ENCODE measurements around the gene DBN1.
A peak's percentile ranks its signal among the peaks of the same experiment; 100 is the strongest.

The DBN1 gene

GRCh38 chr5:177472460-177473442 is 683 bp downstream of the DBN1 start:
- DNase-seq: peak; percentile 76

- no peak for DNase-seq
These were observed 1.7 kb downstream of the DBN1 start for GRCh38 chr5:177471610-177472356.

- no peak for DNase-seq
These were observed 2.5 kb downstream of the DBN1 start for GRCh38 chr5:177470759-177471536.

- no peak for DNase-seq
These were observed 3.5 kb downstream of the DBN1 start for GRCh38 chr5:177469750-177470525.

- DNase-seq: no peak
These were observed 4.5 kb downstream of the DBN1 start for GRCh38 chr5:177468685-177469628.

- DNase-seq: no peak
These were observed 5.1 kb downstream of the DBN1 start for GRCh38 chr5:177468329-177468684.

GRCh38 chr5:177467436-177467835 is 6.0 kb downstream of the DBN1 start:
- DNase-seq: no peak

- no peak for DNase-seq
These were observed 6.6 kb downstream of the DBN1 start for GRCh38 chr5:177466861-177467260.

- DNase-seq: no peak
These were observed 8.4 kb downstream of the DBN1 start for GRCh38 chr5:177465044-177465443.

- no peak for DNase-seq
These were observed 11.3 kb downstream of the DBN1 start for GRCh38 chr5:177462021-177462670.

GRCh38 chr5:177459819-177460628 is 13.4 kb downstream of the DBN1 start:
- DNase-seq: no peak

- DNase-seq: no peak
These were observed 14.1 kb downstream of the DBN1 start for GRCh38 chr5:177459357-177459756.

GRCh38 chr5:177458912-177459350 is 14.5 kb downstream of the DBN1 start:
- DNase-seq: no peak

GRCh38 chr5:177457852-177458681 is 15.4 kb downstream of the DBN1 start:
- DNase-seq: no peak

GRCh38 chr5:177456976-177457851 is 16.2 kb downstream of the DBN1 start:
- DNase-seq: peak; percentile 82

- no peak for DNase-seq
These were observed 16.9 kb downstream of the DBN1 start for GRCh38 chr5:177456591-177456964.

Data from right forelimb (tissue), 1 donor.